Thyroid gland (tissue), 4 donors: Measurements from ENCODE around the gene KDM2B.

ENCODE experiments used
- CTCF ChIP-seq, 6 experiments: fragments of 200-600 bp in 3 of 6; fragments of 450-650 bp in 3 of 6; sonication (generic) in 3 of 6; IDR thresholded peaks; one replicate each; pipeline ENCODE4 v1.5.1; 2016 to 2019; ENCODE audit warnings: antibody characterized with exemption in 6 of 6, mild to moderate bottlenecking in 2 of 6, inconsistent platforms in 1 of 6, moderate library complexity in 1 of 6
- POLR2A ChIP-seq, 2 donors: fragments of 450-650 bp; IDR thresholded peaks; one replicate each; pipeline ENCODE4 v1.6.1; 2017; ENCODE audit warnings: antibody characterized with exemption in 2 of 2, mild to moderate bottlenecking in 2 of 2, moderate library complexity in 1 of 2

- no peak for TF ChIP-seq CTCF (IDR thresholded peaks at IDR 0.05)
- TF ChIP-seq POLR2A (IDR thresholded peaks at IDR 0.05), result no peak
Measured at GRCh38 chr12:121603581-121603980, 22.8 kb upstream of the KDM2B start.
